ENCODE data around the gene ERMARD. TPM values are rescaled to one million over a fixed set of nuclear protein-coding genes. Genes with fewer than 3 reads are reported as not detected.
A peak's percentile ranks its signal among the peaks of the same experiment; 100 is the strongest.

The ERMARD gene
- total RNA-seq, 6 experiments from 2014 or later: 11.1 to 24.4 (median 15.2) TPM

- TF ChIP-seq CTCF (IDR thresholded peaks at IDR 0.05): no peak
- no peak for TF ChIP-seq POLR2A (IDR thresholded peaks at IDR 0.05)
- intact Hi-C loops (cut with DNase I): no loop called here
- WGBS (ENCODE audit: insufficient coverage, low coverage, low lambda C conversion rate, missing lambda C conversion rate): 32% methylated on average over 5 of the region's 13 CpGs
- H3K27me3 ChIP-seq: no peaks in the 10 kb centered on the region
- ATAC-seq (peak; percentile 80 to 94 (median 82)), DNase-seq (peak; percentile 47 to 75 (median 69))
- H3K27ac ChIP-seq: peak overlapping the region in 2 of 3 donors; percentile 33 to 62
- peaks cover 0 to 29% (median 12%) of the 10 kb centered on the region in 4 donors for H3K4me1 ChIP-seq
- no peaks in the 10 kb centered on the region for H3K9me3 ChIP-seq
- H3K36me3 ChIP-seq: no peaks in the 10 kb centered on the region
- no peak overlapping the region for H3K4me3 ChIP-seq
Measured at GRCh38 chr6:169800668-169801395, 49.4 kb downstream of the ERMARD start.

- ATAC-seq (peak in 2 of 4 donors; percentile 1 to 2), DNase-seq (no peak)
- no peaks in the 10 kb centered on the region for H3K36me3 ChIP-seq
- H3K4me3 ChIP-seq: no peak overlapping the region
- no peaks in the 10 kb centered on the region for H3K9me3 ChIP-seq
- H3K27me3 ChIP-seq: no peaks in the 10 kb centered on the region
- TF ChIP-seq CTCF (IDR thresholded peaks at IDR 0.05): no peak
- 90% methylated on average over 7 of the region's 31 CpGs for WGBS (ENCODE audit: insufficient coverage, low coverage, low lambda C conversion rate, missing lambda C conversion rate)
- H3K4me1 ChIP-seq: peaks cover 0 to 29% (median 12%) of the 10 kb centered on the region in 4 donors
- intact Hi-C loops (cut with DNase I): no loop called here
- peak overlapping the region in 1 of 3 donors; percentile 62 for H3K27ac ChIP-seq
Measured at GRCh38 chr6:169801396-169802160, 50.2 kb downstream of the ERMARD start.

GRCh38 chr6:169802790-169803189, 51.4 kb downstream of the ERMARD start:
- 94% methylated on average over 9 of the region's 9 CpGs for WGBS (ENCODE audit: insufficient coverage, low coverage, low lambda C conversion rate, missing lambda C conversion rate)
- no peaks in the 10 kb centered on the region for H3K36me3 ChIP-seq
- ATAC-seq (no peak), DNase-seq (no peak)
- no peaks in the 10 kb centered on the region for H3K27me3 ChIP-seq
- no peak for TF ChIP-seq POLR2A (IDR thresholded peaks at IDR 0.05)
- no peak for TF ChIP-seq CTCF (IDR thresholded peaks at IDR 0.05)
- H3K27ac ChIP-seq: no peak overlapping the region
- H3K4me1 ChIP-seq: peaks cover 0 to 29% (median 12%) of the 10 kb centered on the region in 4 donors
- intact Hi-C loops (cut with DNase I): no loop called here
- H3K9me3 ChIP-seq: no peaks in the 10 kb centered on the region
- H3K4me3 ChIP-seq: no peak overlapping the region

- WGBS (ENCODE audit: insufficient coverage, low coverage, low lambda C conversion rate, missing lambda C conversion rate): 46% methylated on average over 3 of the region's 7 CpGs
- intact Hi-C loops (cut with DNase I): no loop called here
- peaks cover 0 to 29% (median 12%) of the 10 kb centered on the region in 4 donors for H3K4me1 ChIP-seq
Measured at GRCh38 chr6:169803271-169803811, 51.9 kb downstream of the ERMARD start.

More at GRCh38 chr6:169803271-169803811, 51.9 kb downstream of the ERMARD start:
- TF ChIP-seq POLR2A (IDR thresholded peaks at IDR 0.05) (no peak), CTCF (IDR thresholded peaks at IDR 0.05) (no peak)
- ATAC-seq (no peak), DNase-seq (no peak)
- H3K36me3 ChIP-seq: no peaks in the 10 kb centered on the region
- no peak overlapping the region for H3K4me3 ChIP-seq
- H3K27me3 ChIP-seq: no peaks in the 10 kb centered on the region
- no peaks in the 10 kb centered on the region for H3K9me3 ChIP-seq
- H3K27ac ChIP-seq: no peak overlapping the region

Measured in right lobe of liver (tissue), 6 donors.